A549 (cell line): ENCODE results near the gene OR10AD1.

ENCODE experiments used
- CBX2 ChIP-seq: fragments of 200-600 bp; sonication (generic); IDR thresholded peaks from 2 replicates; pipeline ENCODE4 v1.6.1; 2016; ENCODE audit warnings: low read depth, mild to moderate bottlenecking, borderline replicate concordance
- EP300 ChIP-seq, 2 experiments: fragments of >200 bp; sonication (Bioruptor Twin); formaldehyde crosslinking; IDR thresholded peaks; 2 replicates in 1 of 2; 3 replicates in 1 of 2; pipeline ENCODE4 v1.6.1; 2016 to 2017
- RCOR1 ChIP-seq: fragments of 150-350 bp; IDR thresholded peaks from 2 replicates; pipeline ENCODE4 v1.6.1; 2014; ENCODE audit warnings: antibody characterized with exemption, low read length, low read depth
- ZNF302 ChIP-seq: fragments of 250-450 bp; sonication (Bioruptor Pico); IDR thresholded peaks from 2 replicates; pipeline ENCODE4 v1.9.0; 2021; ENCODE audit warnings: inconsistent platforms, mild to moderate bottlenecking, moderate library complexity
- TF ChIP-seq, protein P1 (sequence below): fragments of >200 bp; sonication (Bioruptor Twin); formaldehyde crosslinking; IDR thresholded peaks from 3 replicates; pipeline ENCODE4 v1.5.1; 2016

DNA sequence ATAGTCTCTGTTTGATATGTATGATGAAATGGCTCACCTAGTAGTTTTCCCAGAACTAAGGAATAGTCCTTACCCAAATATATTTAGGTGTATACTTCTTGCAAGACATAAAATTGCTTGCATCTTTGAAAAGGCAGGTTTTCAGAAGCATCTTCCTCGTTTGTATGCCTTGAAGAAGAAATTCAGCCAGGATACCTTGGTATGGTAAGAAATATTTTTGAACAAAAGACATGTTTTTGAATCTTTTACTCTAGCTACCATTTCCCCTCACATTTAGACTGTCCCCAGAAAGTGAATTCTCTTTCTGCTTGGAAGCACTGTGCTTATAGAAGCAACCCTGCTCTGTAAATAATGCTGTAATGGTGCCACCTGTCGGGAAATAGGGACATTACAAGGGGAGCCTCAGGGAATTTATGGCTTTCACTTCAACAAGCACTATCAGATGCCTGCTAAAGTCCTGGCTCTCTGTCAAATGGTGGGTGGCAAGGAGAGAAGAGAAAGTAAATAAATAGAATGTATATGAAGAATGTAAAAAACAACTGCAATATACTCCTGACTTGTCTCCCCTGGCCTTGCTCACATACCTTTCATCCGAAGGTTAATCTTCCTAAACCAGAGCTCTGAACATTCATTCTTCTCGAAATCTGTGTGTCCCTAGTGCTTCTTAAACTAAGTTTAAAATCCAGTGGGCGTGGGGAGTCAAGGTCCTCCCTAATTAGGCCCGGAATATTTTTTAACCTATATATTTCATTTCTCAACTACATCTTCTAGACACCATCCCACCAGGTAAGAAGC is 13.6 kb downstream of the OR10AD1 start:
- no peak for TF ChIP-seq EP300 (IDR thresholded peaks at IDR 0.05)
- TF ChIP-seq RCOR1: no peak
- TF ChIP-seq, protein P1, sequence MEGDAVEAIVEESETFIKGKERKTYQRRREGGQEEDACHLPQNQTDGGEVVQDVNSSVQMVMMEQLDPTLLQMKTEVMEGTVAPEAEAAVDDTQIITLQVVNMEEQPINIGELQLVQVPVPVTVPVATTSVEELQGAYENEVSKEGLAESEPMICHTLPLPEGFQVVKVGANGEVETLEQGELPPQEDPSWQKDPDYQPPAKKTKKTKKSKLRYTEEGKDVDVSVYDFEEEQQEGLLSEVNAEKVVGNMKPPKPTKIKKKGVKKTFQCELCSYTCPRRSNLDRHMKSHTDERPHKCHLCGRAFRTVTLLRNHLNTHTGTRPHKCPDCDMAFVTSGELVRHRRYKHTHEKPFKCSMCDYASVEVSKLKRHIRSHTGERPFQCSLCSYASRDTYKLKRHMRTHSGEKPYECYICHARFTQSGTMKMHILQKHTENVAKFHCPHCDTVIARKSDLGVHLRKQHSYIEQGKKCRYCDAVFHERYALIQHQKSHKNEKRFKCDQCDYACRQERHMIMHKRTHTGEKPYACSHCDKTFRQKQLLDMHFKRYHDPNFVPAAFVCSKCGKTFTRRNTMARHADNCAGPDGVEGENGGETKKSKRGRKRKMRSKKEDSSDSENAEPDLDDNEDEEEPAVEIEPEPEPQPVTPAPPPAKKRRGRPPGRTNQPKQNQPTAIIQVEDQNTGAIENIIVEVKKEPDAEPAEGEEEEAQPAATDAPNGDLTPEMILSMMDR: peak; percentile 83
- no peak for TF ChIP-seq CBX2
- no peak for TF ChIP-seq ZNF302
